Upper lobe of right lung (tissue), 1 donor: ENCODE measurements around the gene VDAC2. TPM values are rescaled to one million over a fixed set of nuclear protein-coding genes. Genes with fewer than 3 reads are reported as not detected.
A peak's percentile ranks its signal among the peaks of the same experiment; 100 is the strongest.

Experiments
- ATAC-seq: fragments of 200-7000 bp; cut with Tn5 transposase; one replicate; pipeline ENCODE4 v1.9.1; 2020; ENCODE audit warnings: mild to moderate bottlenecking, moderate library complexity
- DNase-seq: peaks from one replicate; pipeline ENCODE4 v3.0.0-alpha.2; 2020
- H3K27ac ChIP-seq: fragments of 200-600 bp; one replicate; pipeline ENCODE4 v1.8.0; 2022
- H3K27me3 ChIP-seq: fragments of 200-600 bp; one replicate; pipeline ENCODE4 v1.8.0; 2022; ENCODE audit warnings: mild to moderate bottlenecking
- H3K36me3 ChIP-seq: fragments of 200-600 bp; one replicate; pipeline ENCODE4 v1.8.0; 2022
- H3K4me1 ChIP-seq: fragments of 200-600 bp; one replicate; pipeline ENCODE4 v1.8.0; 2022
- H3K4me3 ChIP-seq: fragments of 200-600 bp; one replicate; pipeline ENCODE4 v1.8.0; 2022; ENCODE audit warnings: mild to moderate bottlenecking
- H3K9me3 ChIP-seq: fragments of 200-600 bp; one replicate; pipeline ENCODE4 v1.8.0; 2022
- CTCF ChIP-seq: fragments of 200-600 bp; IDR thresholded peaks from one replicate; pipeline ENCODE4 v1.8.0; 2022; ENCODE audit warnings: antibody characterized with exemption
- intact Hi-C: fragments of 100-400 bp; cut with DNase I; formaldehyde crosslinking; loops from one replicate; pipeline ENCODE4 v1.11.0; 2022
- total RNA-seq: library from RNA; stranded (reverse); fragmentation: NEBNext Ultra II Directional; extraction: Animal tissue kit (Norgen Biotek cat#: 25700); gene quantifications from one replicate; pipeline ENCODE4 v1.2.1, GENCODE V29; 2021
- donor health status: DM: no; HTN: yes; CAD: no; lungs with severe emphysema.

Gene VDAC2
- total RNA-seq, 1 donor from 2014 or later = 119 TPM

GRCh38 chr10:75269605-75270004 is 59.0 kb downstream of the VDAC2 start:
- H3K27me3 ChIP-seq = no peaks in the 10 kb centered on the region
- H3K9me3 ChIP-seq = no peaks in the 10 kb centered on the region
- no peak for ATAC-seq
- H3K4me3 ChIP-seq = no peak overlapping the region
- no peak overlapping the region for H3K27ac ChIP-seq
- no peaks in the 10 kb centered on the region for H3K36me3 ChIP-seq
- intact Hi-C loops = no loop called here
- no peak for DNase-seq
- TF ChIP-seq CTCF = no peak
- no peaks in the 10 kb centered on the region for H3K4me1 ChIP-seq

GRCh38 chr10:75272094-75272493 is 61.5 kb downstream of the VDAC2 start:
- no peaks in the 10 kb centered on the region for H3K36me3 ChIP-seq
- H3K4me3 ChIP-seq = no peak overlapping the region
- TF ChIP-seq CTCF = no peak
- H3K4me1 ChIP-seq = peaks cover 11% of the 10 kb centered on the region
- DNase-seq = no peak
- no peak overlapping the region for H3K27ac ChIP-seq
- H3K9me3 ChIP-seq = no peaks in the 10 kb centered on the region
- no peak for ATAC-seq
- intact Hi-C loops = no loop called here
- H3K27me3 ChIP-seq = no peaks in the 10 kb centered on the region

- intact Hi-C loops = no loop called here
- DNase-seq (no peak), ATAC-seq (peak; percentile 65)
- Histone ChIP-seq H3K4me1 (peaks cover 11% of the 10 kb centered on the region), H3K27me3 (no peaks in the 10 kb centered on the region), H3K4me3 (no peak overlapping the region), H3K9me3 (no peaks in the 10 kb centered on the region), H3K36me3 (no peaks in the 10 kb centered on the region), H3K27ac (no peak overlapping the region)
- no peak for TF ChIP-seq CTCF
Observed at GRCh38 chr10:75272896-75273295, 62.3 kb downstream of the VDAC2 start.

GRCh38 chr10:75276069-75276872 is 65.7 kb downstream of the VDAC2 start:
- Histone ChIP-seq H3K27me3 (no peaks in the 10 kb centered on the region), H3K27ac (no peak overlapping the region), H3K4me3 (peak overlapping the region; percentile 38), H3K36me3 (no peaks in the 10 kb centered on the region), H3K4me1 (peaks cover 11% of the 10 kb centered on the region), H3K9me3 (no peaks in the 10 kb centered on the region)
- ATAC-seq (peak; percentile 78), DNase-seq (peak; percentile 77)
- intact Hi-C loops = no loop called here
- no peak for TF ChIP-seq CTCF

GRCh38 chr10:75280236-75280635 is 69.6 kb downstream of the VDAC2 start:
- no peak for TF ChIP-seq CTCF
- ATAC-seq (no peak), DNase-seq (no peak)
- Histone ChIP-seq H3K27ac (no peak overlapping the region), H3K27me3 (no peaks in the 10 kb centered on the region), H3K9me3 (no peaks in the 10 kb centered on the region), H3K4me1 (peaks cover 24% of the 10 kb centered on the region), H3K4me3 (no peak overlapping the region), H3K36me3 (no peaks in the 10 kb centered on the region)
- intact Hi-C loops = no loop called here

Other genes starting within 250 kb of the VDAC2 start
- gene SAMD8, start 99.1 kb upstream of the VDAC2 start, total RNA-seq = 23.0 TPM
- 21.8 TPM for gene COMTD1, start 25.2 kb downstream of the VDAC2 start, total RNA-seq
- gene ZNF503, start 191.0 kb downstream of the VDAC2 start, total RNA-seq = 36.2 TPM
- 20.0 TPM for gene LRMDA, start 220.8 kb downstream of the VDAC2 start, total RNA-seq